HG03280 (cell line): ENCODE measurements around the gene RIMBP2.

Experiments
- ATAC-seq: cut with Tn5 transposase; IDR thresholded peaks from one replicate; pipeline ENCODE4 v1.9.1; 2021; ENCODE audit warnings: mild to moderate bottlenecking, moderate library complexity; ENCODE audit not compliant: unreplicated experiment

The RIMBP2 gene

DNA sequence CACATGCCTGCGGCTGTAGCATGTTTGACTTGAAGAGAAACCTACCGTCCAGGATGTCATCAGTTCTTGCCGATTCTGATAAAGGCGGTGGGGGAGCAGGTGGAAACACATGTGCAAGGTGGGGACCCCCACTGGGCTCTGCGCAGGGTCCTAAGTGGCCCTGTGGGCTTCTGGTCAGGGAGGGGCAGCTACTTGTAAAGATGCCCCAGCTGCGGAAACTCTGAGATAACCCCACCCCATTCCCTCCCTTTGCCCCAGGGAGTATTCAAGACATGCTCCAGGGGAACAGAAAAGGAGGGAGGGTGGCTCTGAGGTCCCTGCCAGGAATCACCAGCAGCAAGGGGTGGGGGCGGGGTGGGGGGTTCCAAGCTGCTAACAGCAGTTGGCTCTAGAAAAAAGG is 310.8 kb downstream of the RIMBP2 start:
- no peak for ATAC-seq

DNA sequence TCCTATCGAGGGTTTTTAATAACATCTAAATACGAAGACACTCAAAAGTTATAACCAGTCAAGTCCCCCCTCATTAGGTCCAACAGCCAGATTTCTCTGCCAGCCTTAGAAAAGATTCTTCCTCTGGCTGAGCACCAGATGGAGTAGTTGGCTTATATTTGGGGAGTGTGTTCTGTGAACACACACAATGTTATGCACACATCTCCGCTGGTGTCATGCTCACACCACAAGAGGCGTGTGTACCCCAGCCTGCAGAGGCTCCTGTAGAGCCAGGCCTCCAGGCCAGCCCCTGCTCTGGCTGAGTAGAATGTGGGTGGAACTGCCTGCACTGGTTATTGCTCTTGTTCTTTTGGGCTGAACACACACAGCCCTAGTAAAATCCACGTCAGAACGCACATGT is 314.4 kb downstream of the RIMBP2 start:
- ATAC-seq: no peak

DNA sequence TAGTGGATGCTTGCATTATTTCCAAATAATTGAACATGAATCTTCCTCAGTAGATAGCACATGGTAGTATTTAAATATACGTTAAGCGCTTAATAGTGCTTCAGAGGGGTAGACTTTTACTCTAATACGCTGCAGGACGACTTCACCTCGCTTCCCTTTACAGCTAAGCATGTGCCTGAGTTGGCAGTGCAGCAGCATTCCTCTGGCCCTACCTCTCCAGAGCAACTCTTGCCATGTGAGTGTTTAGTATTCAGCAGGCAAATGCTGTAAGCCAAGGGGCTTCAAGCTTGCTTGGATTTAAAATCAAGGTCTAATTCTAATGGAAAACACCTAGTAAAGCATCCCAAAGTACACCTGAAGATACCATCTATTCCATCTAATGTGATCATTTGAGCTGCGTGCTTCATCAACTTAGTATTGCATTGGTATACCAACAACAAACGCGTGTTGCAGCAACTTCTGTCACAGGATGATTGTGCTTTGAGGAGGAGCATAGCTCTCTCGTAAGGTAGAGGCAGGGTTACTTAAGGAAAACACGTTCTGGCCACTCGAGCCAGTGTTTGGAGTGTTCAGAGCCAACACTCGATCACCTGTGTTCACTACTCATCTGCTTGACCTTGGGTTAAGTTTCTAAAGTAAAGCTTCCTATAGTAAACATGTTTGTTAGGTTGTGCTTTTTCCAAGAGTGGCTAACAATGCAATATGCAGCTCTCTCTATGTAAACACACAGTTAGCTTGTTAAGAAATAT is 317.8 kb downstream of the RIMBP2 start:
- ATAC-seq: no peak

DNA sequence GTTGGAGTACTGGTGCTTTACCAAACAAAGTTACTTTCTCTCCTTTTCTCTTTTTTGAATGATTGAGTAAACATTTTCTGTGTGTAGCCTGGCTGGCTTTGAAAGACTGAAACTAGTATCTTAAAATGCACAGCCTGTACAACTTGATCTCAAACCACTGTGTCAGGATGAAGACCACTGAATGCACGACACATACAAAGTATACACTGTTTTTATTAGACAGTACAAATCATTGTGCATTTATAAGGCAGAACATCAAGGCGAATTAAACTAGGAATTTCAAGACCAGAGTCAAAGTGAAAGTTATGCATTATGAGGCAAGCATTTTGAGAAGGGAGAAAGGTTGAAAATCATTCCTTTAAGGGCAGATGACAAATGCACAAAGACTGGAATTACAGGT is 319.4 kb downstream of the RIMBP2 start:
- no peak for ATAC-seq

DNA sequence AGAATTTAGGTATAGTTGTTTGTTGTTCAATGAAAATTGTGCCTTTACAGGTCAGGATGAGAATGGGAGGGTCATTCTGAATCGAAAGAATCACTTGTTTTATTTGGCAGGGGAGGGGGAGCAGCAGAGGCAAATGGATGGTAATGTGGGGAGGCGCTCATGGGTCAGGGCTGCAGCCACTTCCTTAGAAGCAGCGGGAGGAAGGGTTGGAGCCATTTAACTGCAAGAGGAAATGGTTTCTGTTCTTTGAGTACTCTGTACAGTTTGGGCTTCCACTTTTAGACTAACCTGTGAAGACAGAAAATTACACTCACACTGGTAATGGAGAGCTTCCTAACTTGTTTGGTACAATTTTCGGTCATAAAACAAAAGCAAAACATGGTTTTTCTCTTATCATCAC is 321.2 kb downstream of the RIMBP2 start:
- no peak for ATAC-seq

DNA sequence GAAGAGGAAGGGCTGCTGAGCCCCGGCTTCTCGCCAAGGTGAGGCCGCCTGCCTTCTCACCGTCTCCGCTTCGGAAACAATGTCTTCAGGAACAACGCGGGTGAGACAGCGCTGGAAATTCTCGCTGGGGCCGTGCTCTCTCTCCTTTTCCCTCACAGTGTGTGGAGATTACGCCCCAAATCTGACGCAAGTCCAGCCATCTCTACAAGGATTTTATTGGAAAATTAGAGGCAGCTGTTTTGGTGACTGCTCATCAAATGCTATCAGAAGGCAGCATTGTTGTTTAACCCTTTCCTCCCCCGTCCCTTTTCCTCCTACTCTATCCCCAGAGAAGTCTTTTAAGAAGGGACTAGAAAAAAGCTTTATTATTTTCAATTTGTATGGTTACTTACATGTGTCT is 324.9 kb downstream of the RIMBP2 start:
- no peak for ATAC-seq

DNA sequence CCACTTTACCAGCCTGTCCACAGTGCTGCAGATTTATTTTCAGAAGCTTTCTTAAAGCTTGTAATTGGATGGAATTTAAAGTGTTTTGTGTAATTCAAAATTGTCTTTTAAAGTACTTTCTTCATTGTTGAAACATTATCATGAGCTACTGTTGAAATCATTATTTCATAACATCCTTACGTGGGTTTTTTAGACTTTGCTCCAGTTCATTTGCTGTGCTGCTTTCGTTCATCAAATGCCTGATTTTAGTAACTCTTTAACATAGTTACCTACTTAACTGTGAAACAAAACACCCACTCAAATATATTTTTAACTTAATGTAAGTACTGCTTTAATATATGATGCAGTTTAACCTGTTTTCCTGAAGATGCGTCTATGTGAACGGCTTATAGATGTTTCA is 330.9 kb downstream of the RIMBP2 start:
- no peak for ATAC-seq

DNA sequence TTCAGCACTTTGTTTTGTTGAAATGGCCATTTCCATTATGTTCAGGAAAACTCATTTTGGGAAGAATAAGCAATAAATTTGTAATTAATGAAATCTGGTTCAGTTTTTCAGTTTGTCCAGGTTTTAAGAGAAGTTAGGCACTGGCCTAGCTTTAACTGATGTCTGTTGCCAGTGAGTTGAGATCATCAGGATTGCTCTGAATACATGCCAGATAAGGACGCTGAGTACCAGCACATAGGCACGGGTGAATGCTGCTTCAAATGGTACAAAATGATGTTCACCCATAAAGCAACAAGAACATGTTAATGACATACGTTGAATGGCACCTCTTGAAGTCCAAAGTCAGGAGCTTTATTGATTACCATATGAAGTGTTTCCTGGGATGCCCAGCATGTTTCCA is 331.9 kb downstream of the RIMBP2 start:
- no peak for ATAC-seq

DNA sequence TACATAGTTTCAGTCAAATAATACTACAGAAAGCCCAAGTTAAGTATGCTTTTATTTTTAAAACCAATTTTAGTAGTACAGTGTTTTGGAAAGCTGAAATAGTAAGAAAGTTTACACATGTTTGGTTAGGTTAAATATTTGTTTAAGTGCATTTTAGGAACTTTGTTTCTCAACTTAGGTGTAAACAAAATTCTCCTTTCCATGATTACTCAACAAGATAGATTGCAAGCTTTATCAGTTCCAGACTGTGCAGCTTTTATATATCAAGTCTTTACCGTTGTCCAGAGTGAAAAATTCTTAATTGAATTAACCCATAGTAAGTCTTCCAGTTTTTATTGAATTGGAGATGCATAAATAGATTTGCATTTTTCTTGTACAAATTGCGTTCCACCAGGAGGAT is 333.3 kb downstream of the RIMBP2 start:
- no peak for ATAC-seq

DNA sequence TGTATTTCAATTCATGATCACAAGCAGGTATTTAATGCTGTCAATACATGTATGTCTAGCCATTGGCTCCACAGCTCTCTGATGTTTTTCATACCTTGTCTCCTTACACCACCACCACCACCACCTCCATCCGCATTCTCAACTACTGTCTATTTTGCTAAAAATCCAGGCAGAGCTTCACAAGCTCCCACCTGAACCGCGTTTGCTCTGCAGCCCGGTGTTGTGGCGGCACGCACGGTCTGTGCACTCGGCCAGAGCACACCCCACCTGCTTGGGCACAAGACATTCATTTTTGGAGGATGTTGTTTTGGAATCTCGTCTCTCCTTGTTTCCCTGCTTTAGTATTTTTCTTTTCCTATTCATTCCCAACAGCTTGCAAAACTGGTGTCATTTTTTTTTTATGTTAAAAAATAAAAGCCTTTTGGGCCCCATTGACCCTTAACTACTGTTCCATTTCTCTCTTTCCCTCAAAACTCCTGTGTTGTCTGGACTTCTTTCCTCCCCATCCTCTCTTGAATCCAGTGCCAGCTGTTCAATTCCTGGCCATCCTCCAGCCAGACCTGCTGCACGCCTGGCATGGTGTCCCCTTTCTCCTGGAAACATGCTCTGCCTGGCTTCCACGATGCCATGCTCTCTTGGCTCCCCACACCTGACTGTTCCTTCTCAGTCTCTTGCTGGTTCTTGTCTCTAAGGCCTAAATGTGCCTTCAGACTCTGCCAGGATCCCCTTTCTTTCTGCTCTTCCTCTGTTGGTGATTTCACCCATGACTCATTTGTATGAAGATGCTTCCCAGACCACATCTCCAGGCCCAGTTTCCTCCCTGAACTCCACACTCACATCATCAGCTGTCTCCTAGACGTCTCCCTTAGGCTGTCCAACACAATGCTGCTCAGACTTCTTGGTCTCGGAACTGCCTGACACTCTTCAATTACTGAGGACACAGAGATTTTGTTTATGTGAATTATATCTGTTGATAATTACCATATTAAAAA is 340.5 kb downstream of the RIMBP2 start:
- ATAC-seq: no peak

DNA sequence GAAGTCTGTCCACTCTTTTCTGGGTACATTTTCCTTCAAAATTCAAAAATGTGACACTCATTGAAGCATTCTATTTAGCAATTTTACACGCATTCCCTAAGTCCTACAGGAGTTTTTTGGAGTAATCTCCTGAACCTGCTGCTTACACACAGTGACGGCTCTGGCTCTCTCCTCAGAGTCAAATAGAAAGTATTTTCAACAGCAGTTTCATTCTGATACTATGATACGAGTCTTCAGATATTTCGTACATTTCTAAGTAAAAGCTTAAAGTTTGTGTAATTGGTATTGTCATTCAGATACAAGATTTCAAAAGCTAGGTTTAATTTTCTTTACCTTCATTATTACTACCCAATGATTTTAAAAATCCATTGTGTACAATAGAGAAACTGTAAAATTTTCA is 342.0 kb downstream of the RIMBP2 start:
- no peak for ATAC-seq

DNA sequence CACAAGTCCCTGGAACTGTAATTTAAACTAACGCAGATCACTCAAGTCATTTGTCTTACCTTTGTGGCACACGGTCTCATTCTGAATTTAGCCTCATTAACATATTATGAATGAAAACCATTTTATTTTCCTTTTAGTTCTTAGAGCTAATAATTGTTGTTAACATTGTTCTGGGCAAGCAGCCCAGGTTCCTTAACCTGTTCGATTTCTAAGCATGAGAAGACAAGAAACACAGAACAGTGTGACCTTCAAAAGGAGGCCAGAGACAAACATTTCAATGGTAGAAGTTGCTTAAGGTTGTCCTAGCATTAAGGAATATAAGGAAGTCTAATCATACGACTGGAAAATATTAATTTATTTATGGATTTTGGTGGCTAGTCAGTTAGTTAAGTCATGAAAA is 343.2 kb downstream of the RIMBP2 start:
- ATAC-seq: no peak

DNA sequence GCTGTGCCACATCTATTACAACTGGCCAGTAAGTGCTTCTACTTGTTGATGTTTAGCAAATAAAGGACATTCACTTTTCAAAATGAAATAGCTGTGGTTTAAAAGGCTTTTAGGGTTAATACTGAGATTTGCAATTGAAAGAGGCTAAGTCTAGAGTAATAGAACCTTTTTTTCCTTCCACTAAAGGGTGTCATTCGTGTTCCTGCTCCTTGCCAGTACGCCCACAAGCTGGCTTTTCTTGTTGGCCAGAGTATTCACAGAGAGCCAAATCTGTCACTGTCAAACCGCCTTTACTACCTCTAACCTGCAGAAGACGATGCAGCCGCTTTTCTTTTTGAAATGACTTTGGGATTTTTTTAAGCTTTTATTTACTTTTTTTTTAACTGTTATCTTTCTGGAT is 344.8 kb downstream of the RIMBP2 start:
- ATAC-seq: no peak

DNA sequence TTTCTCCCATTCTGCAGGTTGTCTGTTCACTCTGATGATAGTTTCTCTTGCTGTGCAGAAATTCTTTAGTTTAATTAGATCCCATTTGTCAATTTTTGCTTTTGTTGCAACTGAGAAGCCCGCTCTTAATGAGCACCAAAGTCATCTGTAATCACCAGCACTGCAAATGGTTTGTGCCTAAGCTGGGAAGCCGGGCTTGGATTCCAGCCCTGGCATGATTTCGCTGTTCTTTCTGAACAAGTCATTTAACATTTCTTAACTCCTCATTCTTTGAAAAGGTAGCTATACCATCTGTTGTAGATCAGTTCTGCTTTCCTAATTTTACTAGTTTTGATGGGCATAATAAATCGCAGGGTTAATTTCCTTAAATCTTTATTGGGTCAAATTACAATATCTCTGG is 346.3 kb downstream of the RIMBP2 start:
- ATAC-seq: no peak

DNA sequence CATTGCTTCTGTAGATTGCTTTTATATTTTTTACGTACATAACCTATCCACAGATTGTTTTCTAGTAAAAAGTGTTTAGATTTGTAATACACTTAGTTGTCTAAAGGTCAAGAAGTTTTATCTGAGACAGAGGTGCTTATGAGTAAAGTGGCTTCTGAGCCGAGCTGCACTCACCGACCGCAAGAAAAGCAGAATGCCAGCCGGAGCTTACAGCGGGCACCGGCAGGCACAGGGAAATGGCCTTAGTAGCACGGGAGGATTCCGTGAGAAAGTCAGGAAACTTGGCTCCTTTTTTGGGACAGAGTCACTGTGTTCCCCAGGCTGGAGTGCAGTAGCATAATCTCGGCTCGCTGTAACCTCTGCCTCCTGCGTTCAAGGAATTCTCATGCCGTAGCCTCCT is 348.6 kb downstream of the RIMBP2 start:
- no peak for ATAC-seq

DNA sequence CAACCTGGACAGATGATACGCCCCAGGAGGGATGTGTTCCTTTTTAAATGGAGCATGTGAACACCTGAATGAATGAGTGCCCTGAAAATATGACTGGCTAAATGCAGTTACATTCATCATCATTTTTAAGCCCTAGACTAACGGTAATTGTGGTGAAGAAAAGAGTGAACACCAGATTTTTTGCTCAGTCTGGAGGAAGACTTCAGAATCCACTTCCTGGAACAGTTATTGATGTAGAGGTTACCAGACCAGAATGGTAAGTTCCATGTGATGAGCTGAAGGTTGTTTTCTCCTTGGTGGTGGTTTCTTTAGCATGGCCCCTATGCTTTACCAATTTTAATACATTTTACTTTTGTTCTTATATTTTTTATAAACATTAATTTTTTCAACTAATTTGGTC is 349.1 kb downstream of the RIMBP2 start:
- ATAC-seq: no peak

DNA sequence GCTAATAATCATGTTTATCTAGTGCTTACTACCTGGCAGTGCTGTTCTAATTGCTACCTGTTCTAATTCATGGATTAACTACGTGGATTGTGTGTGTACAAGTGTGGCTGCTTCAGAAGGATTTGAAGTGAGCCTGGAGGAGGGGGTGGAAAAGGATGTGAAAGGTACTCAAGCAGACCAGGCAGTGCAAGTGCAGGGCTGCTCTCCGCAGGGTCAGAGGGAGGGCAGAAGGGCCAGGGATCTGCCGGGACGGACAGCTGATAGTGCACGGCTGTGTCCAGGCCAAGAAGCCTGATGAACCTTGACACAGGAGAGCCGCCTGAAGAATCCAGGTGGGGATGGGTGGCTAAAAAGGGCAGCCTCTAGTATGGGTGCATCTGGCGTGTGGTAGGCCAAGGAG is 349.9 kb downstream of the RIMBP2 start:
- ATAC-seq: no peak

DNA sequence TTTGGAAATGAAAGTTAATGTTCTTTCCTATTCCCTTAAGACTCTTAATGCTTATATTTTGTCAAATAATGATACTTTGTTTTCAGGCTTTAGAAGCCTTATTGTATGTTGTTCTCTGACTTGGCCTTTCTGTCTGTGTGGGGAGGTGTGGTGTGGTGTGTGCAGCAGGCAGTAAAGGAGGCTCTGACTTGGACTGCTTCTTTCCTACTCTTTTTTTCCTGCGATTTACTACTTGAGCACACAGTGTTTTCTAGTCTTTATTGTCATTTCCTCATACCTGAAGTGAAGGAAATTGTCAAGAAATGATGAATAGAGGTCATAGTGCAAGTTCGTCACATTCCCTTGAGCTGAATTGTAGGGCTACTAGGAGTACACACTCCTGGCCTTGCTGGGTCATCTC is 351.5 kb downstream of the RIMBP2 start:
- no peak for ATAC-seq

DNA sequence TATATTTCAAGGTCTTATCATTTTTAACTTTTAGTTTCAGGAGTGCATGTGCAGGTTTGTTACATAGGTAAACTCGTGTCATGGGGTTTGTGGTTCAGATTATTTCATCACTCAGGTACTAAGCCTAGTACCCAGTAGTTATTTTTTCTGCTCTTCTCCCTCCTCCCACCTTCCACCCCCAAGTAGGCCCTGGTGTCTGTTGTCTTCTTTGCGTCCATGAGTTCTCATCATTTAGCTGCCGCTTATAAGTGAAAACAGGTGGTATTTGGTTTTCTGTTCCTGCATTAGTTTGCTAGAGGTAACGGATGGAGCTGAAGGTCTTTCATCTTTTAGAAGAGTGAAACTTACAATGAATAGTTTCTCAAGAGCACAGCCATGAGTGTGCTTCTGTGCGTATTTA is 354.0 kb downstream of the RIMBP2 start:
- ATAC-seq: no peak

DNA sequence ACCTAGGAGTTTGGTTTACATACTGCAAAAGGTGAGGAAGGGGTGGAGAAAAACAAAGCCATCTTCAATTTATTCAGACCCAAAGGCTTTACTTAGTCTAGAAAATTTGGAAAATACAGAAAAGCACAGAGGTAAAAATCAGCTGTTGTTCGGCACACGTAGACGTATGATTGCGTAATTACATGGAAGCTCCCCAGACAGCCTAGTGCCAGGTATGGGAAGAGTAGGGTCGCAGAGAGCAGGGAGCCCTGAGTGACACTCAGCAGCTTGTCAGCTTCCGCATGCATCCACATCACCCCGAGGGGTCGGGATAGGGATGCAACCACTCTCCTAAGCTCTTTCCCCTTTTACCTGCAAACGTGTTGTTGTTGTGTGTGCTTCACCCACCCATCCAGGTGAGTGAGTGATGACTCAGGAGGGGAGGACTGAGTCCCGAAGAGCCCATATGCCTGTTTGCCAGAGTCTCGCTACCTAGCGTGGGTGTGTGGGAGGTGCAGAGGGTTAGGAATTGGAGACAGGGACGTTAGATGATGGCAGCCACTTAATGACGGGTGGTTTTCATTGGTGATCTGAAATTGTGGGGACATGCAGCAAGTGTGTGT is 358.3 kb downstream of the RIMBP2 start:
- no peak for ATAC-seq

DNA sequence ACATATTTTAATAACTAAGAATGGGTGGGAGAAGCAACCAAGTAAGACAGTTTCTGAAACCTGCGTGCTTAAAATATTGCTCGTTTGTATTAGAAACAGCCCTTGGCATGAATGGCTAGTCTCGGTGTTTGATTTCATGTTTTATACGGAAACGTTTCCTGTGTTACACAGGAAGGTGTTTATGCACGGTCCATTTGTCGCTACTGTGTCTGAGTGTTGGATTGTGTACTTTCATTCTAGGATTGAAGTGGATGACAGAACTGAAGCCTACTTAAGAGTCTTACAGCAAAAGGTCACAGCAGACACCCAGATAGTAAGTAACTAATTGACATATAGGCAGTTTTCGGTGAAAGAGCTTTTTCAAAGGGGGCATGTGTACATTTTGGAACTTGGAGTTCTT is 358.9 kb downstream of the RIMBP2 start:
- ATAC-seq: no peak

DNA sequence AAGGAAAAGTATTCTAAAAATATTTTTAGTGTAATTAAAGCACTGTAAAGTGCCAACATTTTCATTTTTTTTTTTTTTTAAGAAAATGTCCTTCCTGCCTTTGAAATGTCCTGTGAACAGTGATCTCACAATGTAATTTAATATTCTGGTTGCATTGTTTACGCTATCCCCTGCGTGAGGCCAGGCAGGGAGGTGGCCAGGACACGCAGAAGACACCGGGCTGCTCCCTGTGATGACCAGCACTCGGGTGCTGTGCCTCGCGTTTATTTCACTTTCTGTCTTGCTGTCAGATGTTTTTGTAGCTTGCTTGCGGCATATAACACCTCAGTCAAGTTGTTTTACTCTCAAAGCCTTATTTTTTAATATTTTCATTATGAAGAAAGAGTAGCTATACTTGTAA is 359.9 kb downstream of the RIMBP2 start:
- ATAC-seq: no peak
